Smooth muscle cell (in vitro differentiated cells): Measurements from ENCODE around the gene TENM4. TPM values are rescaled to one million over a fixed set of nuclear protein-coding genes. Genes with fewer than 3 reads are reported as not detected.

Experiments used
- DNase-seq: peaks from one replicate; lab custom pipeline; 2025; ENCODE audit not compliant: unreplicated experiment; lab: John Stamatoyannopoulos, UW
- H2AFZ ChIP-seq: fragments of 200-600 bp; sonication (generic); 2 replicates; pipeline ENCODE4 v1.6.0; 2016; ENCODE audit warnings: antibody characterized with exemption, low read depth, mild to moderate bottlenecking
- H3F3A ChIP-seq: fragments of 200-600 bp; sonication (generic); 2 replicates; pipeline ENCODE4 v1.6.0; 2017; ENCODE audit warnings: antibody characterized with exemption, low read depth
- H3K27ac ChIP-seq: fragments of 200-600 bp; sonication (generic); 2 replicates; pipeline ENCODE4 v1.5.1; 2016; ENCODE audit warnings: low read depth, mild to moderate bottlenecking
- H3K27me3 ChIP-seq: fragments of 200-600 bp; sonication (generic); 2 replicates; pipeline ENCODE4 v1.6.1; 2016; ENCODE audit warnings: low read depth, mild to moderate bottlenecking
- H3K36me3 ChIP-seq: fragments of 200-600 bp; sonication (generic); 2 replicates; pipeline ENCODE4 v1.5.1; 2016; ENCODE audit warnings: low read depth
- H3K4me1 ChIP-seq: fragments of 200-600 bp; sonication (generic); 2 replicates; pipeline ENCODE4 v1.5.1; 2016; ENCODE audit warnings: low read depth
- H3K4me2 ChIP-seq: fragments of 200-600 bp; sonication (generic); 2 replicates; pipeline ENCODE4 v1.6.0; 2016; ENCODE audit warnings: mild to moderate bottlenecking
- H3K4me3 ChIP-seq: fragments of 200-600 bp; sonication (generic); 2 replicates; pipeline ENCODE4 v1.5.1; 2016; ENCODE audit warnings: mild to moderate bottlenecking
- H3K79me2 ChIP-seq: fragments of 200-600 bp; sonication (generic); 2 replicates; pipeline ENCODE4 v1.6.0; 2016; ENCODE audit warnings: low read depth, mild to moderate bottlenecking
- H3K9ac ChIP-seq: fragments of 200-600 bp; sonication (generic); 2 replicates; pipeline ENCODE4 v1.6.0; 2016; ENCODE audit warnings: low read depth
- H3K9me3 ChIP-seq: fragments of 200-600 bp; sonication (generic); replicated peaks from 2 replicates; pipeline ENCODE4 v1.5.1; 2016; ENCODE audit warnings: low read depth
- H4K20me1 ChIP-seq: fragments of 200-600 bp; sonication (generic); 2 replicates; pipeline ENCODE4 v1.6.0; 2016; ENCODE audit warnings: low read depth
- WGBS: methylation state at CpG from one replicate; pipeline ENCODE4 v1.1.7; 2016; ENCODE audit warnings: low lambda C conversion rate; 5-methylcytosine and 5-hydroxymethylcytosine counted together
- polyA plus RNA-seq: library from polyadenylated mRNA; unstranded; fragments of >200 nt; fragmentation: Nextera tagmentation; extraction: Ambion mirVana; gene quantifications from 2 replicates; pipeline ENCODE4 v1.2.1, GENCODE V29; 2016
- total RNA-seq: library from RNA; depleted of rRNA; stranded (reverse); fragments of >200 nt; gene quantifications from 2 replicates; pipeline ENCODE4 v1.2.3, GENCODE V29; 2014
- TF ChIP-seq, protein P1 (sequence below): fragments of 200-600 bp; sonication (generic); IDR thresholded peaks from 2 replicates; pipeline ENCODE4 v1.5.1; 2017; ENCODE audit warnings: borderline replicate concordance, mild to moderate bottlenecking, antibody characterized with exemption; ENCODE audit not compliant: insufficient read depth, poor library complexity, severe bottlenecking

Gene TENM4
- total and polyA plus RNA-seq, 2 experiments from 2014 or later = 31.6 to 38.2 TPM

- Histone ChIP-seq H3K9ac (no peak overlapping the region), H3K9me3 (no peaks in the 10 kb centered on the region), H2AFZ (no peak overlapping the region), H3K4me3 (no peak overlapping the region), H3K27ac (no peak overlapping the region), H3F3A (no peaks in the 10 kb centered on the region), H3K27me3 (no peaks in the 10 kb centered on the region), H3K36me3 (no peaks in the 10 kb centered on the region), H3K4me1 (peaks cover 4% of the 10 kb centered on the region), H3K79me2 (no peaks in the 10 kb centered on the region), H3K4me2 (peak overlapping the region; percentile 42), H4K20me1 (no peaks in the 10 kb centered on the region)
- no peak for DNase-seq
- TF ChIP-seq, protein P1, sequence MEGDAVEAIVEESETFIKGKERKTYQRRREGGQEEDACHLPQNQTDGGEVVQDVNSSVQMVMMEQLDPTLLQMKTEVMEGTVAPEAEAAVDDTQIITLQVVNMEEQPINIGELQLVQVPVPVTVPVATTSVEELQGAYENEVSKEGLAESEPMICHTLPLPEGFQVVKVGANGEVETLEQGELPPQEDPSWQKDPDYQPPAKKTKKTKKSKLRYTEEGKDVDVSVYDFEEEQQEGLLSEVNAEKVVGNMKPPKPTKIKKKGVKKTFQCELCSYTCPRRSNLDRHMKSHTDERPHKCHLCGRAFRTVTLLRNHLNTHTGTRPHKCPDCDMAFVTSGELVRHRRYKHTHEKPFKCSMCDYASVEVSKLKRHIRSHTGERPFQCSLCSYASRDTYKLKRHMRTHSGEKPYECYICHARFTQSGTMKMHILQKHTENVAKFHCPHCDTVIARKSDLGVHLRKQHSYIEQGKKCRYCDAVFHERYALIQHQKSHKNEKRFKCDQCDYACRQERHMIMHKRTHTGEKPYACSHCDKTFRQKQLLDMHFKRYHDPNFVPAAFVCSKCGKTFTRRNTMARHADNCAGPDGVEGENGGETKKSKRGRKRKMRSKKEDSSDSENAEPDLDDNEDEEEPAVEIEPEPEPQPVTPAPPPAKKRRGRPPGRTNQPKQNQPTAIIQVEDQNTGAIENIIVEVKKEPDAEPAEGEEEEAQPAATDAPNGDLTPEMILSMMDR = no peak
Observed at GRCh38 chr11:79019277-79019676, 421.6 kb downstream of the TENM4 start.

GRCh38 chr11:79018371-79018849 is 422.4 kb downstream of the TENM4 start:
- Histone ChIP-seq H3K36me3 (no peaks in the 10 kb centered on the region), H3K27me3 (no peaks in the 10 kb centered on the region), H3K9me3 (no peaks in the 10 kb centered on the region), H3K4me3 (no peak overlapping the region), H3F3A (no peaks in the 10 kb centered on the region), H3K4me2 (peak overlapping the region; percentile 42), H3K27ac (peak overlapping the region; percentile 5), H3K9ac (no peak overlapping the region), H2AFZ (no peak overlapping the region), H4K20me1 (no peaks in the 10 kb centered on the region), H3K4me1 (peaks cover 4% of the 10 kb centered on the region), H3K79me2 (no peaks in the 10 kb centered on the region)
- TF ChIP-seq, protein P1 = no peak
- no peak for DNase-seq
- 12% methylated on average over 3 of the region's 3 CpGs for WGBS

DNA sequence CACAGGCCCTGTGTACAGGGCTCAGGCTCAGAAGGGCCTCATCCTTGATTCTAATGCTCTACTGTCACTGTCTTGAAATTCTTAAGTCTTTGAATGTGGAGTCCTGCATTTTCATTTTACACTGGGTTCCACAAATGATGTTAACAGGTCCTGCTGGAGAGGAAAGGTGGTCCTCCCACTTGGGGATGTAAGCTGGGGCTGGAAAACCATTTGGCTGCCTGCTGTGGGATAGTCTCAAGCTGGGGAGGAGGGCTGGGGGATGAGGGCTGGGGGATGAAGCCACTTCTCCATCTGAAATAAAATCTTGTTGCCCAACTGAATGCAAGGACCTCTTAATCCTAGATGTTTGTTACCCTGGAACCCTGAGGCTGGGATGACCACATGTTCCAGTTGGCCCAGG is 423.0 kb downstream of the TENM4 start:
- H3K4me3 ChIP-seq = no peak overlapping the region
- no peaks in the 10 kb centered on the region for H3K27me3 ChIP-seq
- peak overlapping the region; percentile 5 for H3K27ac ChIP-seq
- no peaks in the 10 kb centered on the region for H4K20me1 ChIP-seq
- no peaks in the 10 kb centered on the region for H3F3A ChIP-seq
- no peak for DNase-seq
- TF ChIP-seq, protein P1 = no peak
- no peaks in the 10 kb centered on the region for H3K9me3 ChIP-seq
- peaks cover 4% of the 10 kb centered on the region for H3K4me1 ChIP-seq
- no peak overlapping the region for H3K4me2 ChIP-seq
- no peak overlapping the region for H2AFZ ChIP-seq
- no peaks in the 10 kb centered on the region for H3K36me3 ChIP-seq
- no peaks in the 10 kb centered on the region for H3K79me2 ChIP-seq
- H3K9ac ChIP-seq = no peak overlapping the region

DNA sequence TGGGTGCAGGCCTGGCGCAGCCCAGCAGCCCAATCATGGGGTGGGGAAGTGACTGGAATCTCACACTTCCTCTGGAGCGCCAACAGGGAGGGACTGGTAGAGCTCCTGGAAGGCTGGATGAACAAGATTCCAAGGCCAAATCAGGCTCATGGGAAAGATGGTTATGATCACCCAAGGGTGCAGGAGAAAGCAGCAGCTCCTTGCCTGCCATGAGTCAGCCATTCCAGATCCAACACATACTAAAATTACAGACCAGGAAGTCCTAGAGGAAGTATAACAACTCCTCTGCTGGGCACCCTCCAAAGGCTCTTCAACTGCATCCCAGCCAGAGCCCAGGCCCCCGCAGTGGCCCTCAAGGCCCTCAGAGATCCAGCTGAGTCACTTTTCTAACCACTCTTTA is 427.3 kb downstream of the TENM4 start:
- Histone ChIP-seq H2AFZ (no peak overlapping the region), H3K79me2 (no peaks in the 10 kb centered on the region), H3K27ac (no peak overlapping the region), H3K36me3 (no peaks in the 10 kb centered on the region), H3K27me3 (no peaks in the 10 kb centered on the region), H4K20me1 (no peaks in the 10 kb centered on the region), H3F3A (no peaks in the 10 kb centered on the region), H3K9ac (no peak overlapping the region), H3K9me3 (no peaks in the 10 kb centered on the region), H3K4me2 (no peak overlapping the region), H3K4me1 (no peaks in the 10 kb centered on the region), H3K4me3 (no peak overlapping the region)
- DNase-seq = no peak
- TF ChIP-seq, protein P1 = no peak
- WGBS = 89% methylated on average over 3 of the region's 3 CpGs
